Prostate gland (tissue), 2 donors: Measurements from ENCODE around the gene GZMM.

Source experiments
- CTCF ChIP-seq, 4 experiments: fragments of 200-600 bp in 2 of 4; fragments of 450-650 bp in 2 of 4; sonication (generic) in 2 of 4; IDR thresholded peaks; 1 replicate in 3 of 4; 2 replicates in 1 of 4; pipeline ENCODE4 v1.5.1; 2016 to 2019; ENCODE audit warnings: antibody characterized with exemption in 4 of 4, mild to moderate bottlenecking in 2 of 4, moderate library complexity in 2 of 4
- POLR2A ChIP-seq: fragments of 450-650 bp; IDR thresholded peaks from one replicate; pipeline ENCODE4 v1.6.1; 2016; ENCODE audit warnings: antibody characterized with exemption, mild to moderate bottlenecking
- POLR2AphosphoS5 ChIP-seq: sonication (generic); formaldehyde crosslinking; IDR thresholded peaks from one replicate; pipeline ENCODE4 v1.6.1; 2017; ENCODE audit warnings: antibody characterized with exemption

GRCh38 chr19:588741-589692, 45.2 kb downstream of the GZMM start:
- TF ChIP-seq POLR2A (no peak), CTCF (IDR thresholded peaks at IDR 0.05) (no peak), POLR2AphosphoS5 (no peak)
